ENCODE data around the gene TPCN2.

- no peak for TF ChIP-seq CTCF (IDR thresholded peaks at IDR 0.05)
- TF ChIP-seq POLR2AphosphoS5 (IDR thresholded peaks at IDR 0.05; ENCODE audit: low read depth, low read length) = no peak
- TF ChIP-seq TCF7L2 (IDR thresholded peaks at IDR 0.05; ENCODE audit: low read depth, low read length) = no peak
- TF ChIP-seq REST (IDR thresholded peaks at IDR 0.05; ENCODE audit: insufficient read depth in 1 of 2, low read depth in 2 of 2, low read length in 1 of 2) = no peak
- TF ChIP-seq SIN3A (IDR thresholded peaks at IDR 0.05; ENCODE audit: borderline replicate concordance, insufficient read depth, low read depth, low read length) = no peak
Observed at GRCh38 chr11:69000391-69000790, 48.3 kb upstream of the TPCN2 start.
